Panc1 (cell line): ENCODE results near the gene ZMAT5. TPM values are rescaled to one million over a fixed set of nuclear protein-coding genes. Genes with fewer than 3 reads are reported as not detected.

ENCODE experiments used
- ATAC-seq: fragments of 200-7000 bp; cut with Tn5 transposase; 2 replicates; pipeline ENCODE4 v1.9.1; 2020; ENCODE audit warnings: mild to moderate bottlenecking, moderate library complexity
- BruUV-seq: library from RNA; stranded (reverse); fragments of 400-500 nt; replicated peaks from 2 replicates; lab custom pipeline; 2021; lab: Mats Ljungman, UMichigan
- CTCF ChIA-PET: fragments of 300-600 bp; sonication (Branson Sonifier 250); formaldehyde crosslinking; loops from one replicate; lab custom pipeline; 2022; ENCODE audit warnings: antibody characterized with exemption; lab: Charles Lee
- POLR2A ChIA-PET: fragments of 300-600 bp; sonication (Branson Sonifier 250); formaldehyde crosslinking; loops from one replicate; lab custom pipeline; 2022; ENCODE audit warnings: antibody characterized with exemption; lab: Charles Lee
- DNase-seq: peaks from one replicate; pipeline ENCODE4 v3.0.0-alpha.2; 2010; ENCODE audit warnings: low read depth, low spot score
- H3K27ac ChIP-seq: 2 replicates; pipeline ENCODE4 v1.5.1; 2011; ENCODE audit warnings: mild to moderate bottlenecking, low read length, inconsistent platforms
- H3K27me3 ChIP-seq: fragments of 200-500 bp; sonication (Bioruptor generic); 2 replicates; pipeline ENCODE4 v1.6.0; 2014; ENCODE audit warnings: low read length, inconsistent platforms; ENCODE audit not compliant: control insufficient read depth, insufficient read depth
- H3K36me3 ChIP-seq: fragments of 200-500 bp; sonication (Bioruptor generic); 2 replicates; pipeline ENCODE4 v1.5.1; 2014; ENCODE audit warnings: inconsistent platforms, mild to moderate bottlenecking, low read length, moderate library complexity; ENCODE audit not compliant: control insufficient read depth, insufficient read depth
- H3K4me1 ChIP-seq: 2 replicates; pipeline ENCODE4 v1.5.1; 2011; ENCODE audit warnings: inconsistent platforms, mild to moderate bottlenecking, low read length, moderate library complexity; ENCODE audit not compliant: control insufficient read depth, insufficient read depth
- H3K4me3 ChIP-seq, 2 experiments: 2 replicates each; pipeline ENCODE4 v1.5.1; 2011 to 2012; ENCODE audit warnings: low read depth in 2 of 2, low read length in 2 of 2, mild to moderate bottlenecking in 2 of 2, inconsistent platforms in 1 of 2, moderate library complexity in 1 of 2
- H3K9me3 ChIP-seq: fragments of 200-500 bp; sonication (Bioruptor generic); 2 replicates; pipeline ENCODE4 v1.5.1; 2014; ENCODE audit warnings: low read depth, mild to moderate bottlenecking, inconsistent platforms, low read length, moderate library complexity; ENCODE audit not compliant: control insufficient read depth, insufficient read depth
- POLR2AphosphoS5 ChIP-seq: IDR thresholded peaks from 2 replicates; pipeline ENCODE4 v1.6.1; 2012; ENCODE audit warnings: mild to moderate bottlenecking, low read depth, low read length, moderate library complexity
- TCF7L2 ChIP-seq: IDR thresholded peaks from 2 replicates; pipeline ENCODE4 v1.6.1; 2011; ENCODE audit warnings: mild to moderate bottlenecking, low read depth, low read length, inconsistent platforms
- in situ Hi-C: cut with HindIII; loops from 2 replicates; pipeline ENCODE4 v1.10.0; 2016; ENCODE audit warnings: low sequenced_read_pairs, low pct_unique_long_range_greater_than_20kb
- intact Hi-C: fragments of 100-400 bp; cut with micrococcal nuclease; formaldehyde crosslinking; loops from one replicate; pipeline ENCODE4 v1.10.0; 2022; ENCODE audit not compliant: unreplicated experiment
- total RNA-seq: library from RNA; stranded (reverse); gene quantifications from one replicate; pipeline ENCODE4 v1.2.1, GENCODE V29; 2021; ENCODE audit not compliant: unreplicated experiment
- TF ChIP-seq, protein P1 (sequence below), 2 experiments: IDR thresholded peaks; 2 replicates each; pipeline ENCODE4 v1.6.1; 2011 to 2012; ENCODE audit warnings: low read depth in 2 of 2, control low read depth in 1 of 2, low read length in 1 of 2, mild to moderate bottlenecking in 1 of 2, moderate library complexity in 1 of 2; ENCODE audit not compliant: insufficient read depth in 1 of 2

Gene ZMAT5
- total RNA-seq, 1 experiment from 2014 or later = 22.4 TPM

DNA sequence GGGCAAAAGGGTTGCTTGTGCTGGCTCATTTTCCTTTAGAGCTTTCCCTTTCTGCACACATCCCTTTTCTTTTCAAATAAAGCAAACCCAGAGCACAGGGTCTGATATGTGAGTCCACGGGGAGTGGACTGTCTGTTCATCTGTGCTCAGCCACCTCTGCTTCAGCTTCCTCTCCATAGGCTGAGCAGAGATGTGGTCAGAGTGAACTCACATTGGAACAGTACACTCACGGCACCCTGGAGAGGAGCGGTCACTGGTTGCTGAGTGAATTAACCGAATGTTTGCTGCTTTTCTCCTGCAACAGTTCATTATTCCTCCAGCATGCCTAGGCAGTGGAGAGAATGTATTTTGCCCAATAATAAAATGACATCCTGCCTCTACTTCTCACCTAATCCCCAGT is 83.3 kb downstream of the ZMAT5 start:
- H3K27me3 ChIP-seq = no peaks in the 10 kb centered on the region
- H3K9me3 ChIP-seq = no peaks in the 10 kb centered on the region
- intact Hi-C loops = no loop called here
- CTCF ChIA-PET = interaction anchor here (0.6 kb wide), 1 partner anchor 89 kb away, joined by 11 read pairs; no protein-coding TSS in a partner anchor
- H3K4me3 ChIP-seq = no peak overlapping the region
- no peak for DNase-seq
- POLR2A ChIA-PET = no interaction called here
- ATAC-seq = no peak
- no TSS peak for BruUV-seq
- no peak overlapping the region for H3K27ac ChIP-seq
- no peaks in the 10 kb centered on the region for H3K4me1 ChIP-seq
- in situ Hi-C loops = no loop called here
- peaks cover 14% of the 10 kb centered on the region; the same call in 1 of the 2 replicates for H3K36me3 ChIP-seq
- TF ChIP-seq POLR2AphosphoS5 (no peak), TCF7L2 (no peak)
- TF ChIP-seq, protein P1, sequence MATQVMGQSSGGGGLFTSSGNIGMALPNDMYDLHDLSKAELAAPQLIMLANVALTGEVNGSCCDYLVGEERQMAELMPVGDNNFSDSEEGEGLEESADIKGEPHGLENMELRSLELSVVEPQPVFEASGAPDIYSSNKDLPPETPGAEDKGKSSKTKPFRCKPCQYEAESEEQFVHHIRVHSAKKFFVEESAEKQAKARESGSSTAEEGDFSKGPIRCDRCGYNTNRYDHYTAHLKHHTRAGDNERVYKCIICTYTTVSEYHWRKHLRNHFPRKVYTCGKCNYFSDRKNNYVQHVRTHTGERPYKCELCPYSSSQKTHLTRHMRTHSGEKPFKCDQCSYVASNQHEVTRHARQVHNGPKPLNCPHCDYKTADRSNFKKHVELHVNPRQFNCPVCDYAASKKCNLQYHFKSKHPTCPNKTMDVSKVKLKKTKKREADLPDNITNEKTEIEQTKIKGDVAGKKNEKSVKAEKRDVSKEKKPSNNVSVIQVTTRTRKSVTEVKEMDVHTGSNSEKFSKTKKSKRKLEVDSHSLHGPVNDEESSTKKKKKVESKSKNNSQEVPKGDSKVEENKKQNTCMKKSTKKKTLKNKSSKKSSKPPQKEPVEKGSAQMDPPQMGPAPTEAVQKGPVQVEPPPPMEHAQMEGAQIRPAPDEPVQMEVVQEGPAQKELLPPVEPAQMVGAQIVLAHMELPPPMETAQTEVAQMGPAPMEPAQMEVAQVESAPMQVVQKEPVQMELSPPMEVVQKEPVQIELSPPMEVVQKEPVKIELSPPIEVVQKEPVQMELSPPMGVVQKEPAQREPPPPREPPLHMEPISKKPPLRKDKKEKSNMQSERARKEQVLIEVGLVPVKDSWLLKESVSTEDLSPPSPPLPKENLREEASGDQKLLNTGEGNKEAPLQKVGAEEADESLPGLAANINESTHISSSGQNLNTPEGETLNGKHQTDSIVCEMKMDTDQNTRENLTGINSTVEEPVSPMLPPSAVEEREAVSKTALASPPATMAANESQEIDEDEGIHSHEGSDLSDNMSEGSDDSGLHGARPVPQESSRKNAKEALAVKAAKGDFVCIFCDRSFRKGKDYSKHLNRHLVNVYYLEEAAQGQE (IDR thresholded peaks at IDR 0.05; ENCODE audit: insufficient read depth in 1 of 2, low read depth in 2 of 2, low read length in 1 of 2) = no peak

Other genes with a start within 250 kb of the ZMAT5 start
- 74.4 TPM for gene THOC5, start 213.2 kb downstream of the ZMAT5 start, total RNA-seq
- 40.0 TPM for gene NIPSNAP1, start 185.9 kb downstream of the ZMAT5 start, total RNA-seq
- 190 TPM for gene NF2, start 163.4 kb downstream of the ZMAT5 start, total RNA-seq
- 2.1 TPM for gene CABP7, start 47.0 kb downstream of the ZMAT5 start, total RNA-seq
- 93.7 TPM for gene UQCR10, start 362 bp upstream of the ZMAT5 start, total RNA-seq
- gene ASCC2, start 71.3 kb upstream of the ZMAT5 start, total RNA-seq = 52.0 TPM
- 26.8 TPM for gene MTMR3, start 116.2 kb upstream of the ZMAT5 start, total RNA-seq